ENCODE results near the gene IKBKE. TPM values are rescaled to one million over a fixed set of nuclear protein-coding genes. Genes with fewer than 3 reads are reported as not detected.

Gene IKBKE
- total RNA-seq, 4 donors from 2014 or later, result 4.3 to 8.2 (median 5.6) TPM

DNA sequence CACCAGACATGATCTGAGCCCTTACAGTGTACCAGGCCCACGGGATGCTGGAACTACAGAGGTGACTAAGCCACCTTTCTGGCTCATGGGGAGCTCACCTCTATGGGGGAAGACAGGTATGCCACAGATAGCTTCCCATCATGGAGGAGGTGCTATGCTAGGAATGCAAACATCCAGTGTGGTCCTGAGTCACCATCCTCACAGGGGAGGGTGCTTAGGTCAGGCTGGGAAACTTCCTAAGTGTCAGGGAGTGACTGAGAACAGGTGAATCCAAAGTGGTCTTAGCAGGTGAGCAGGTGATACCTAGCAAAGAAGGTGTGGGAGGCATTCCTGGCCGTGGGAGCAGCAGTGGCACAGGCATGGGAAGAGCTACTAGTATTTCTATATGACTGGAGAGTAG is 28.4 kb downstream of the IKBKE start:
- ATAC-seq (ENCODE audit: low FRiP score), result no peak
- DNase-seq (ENCODE audit: low spot score), result no peak
- TF ChIP-seq, protein P1, sequence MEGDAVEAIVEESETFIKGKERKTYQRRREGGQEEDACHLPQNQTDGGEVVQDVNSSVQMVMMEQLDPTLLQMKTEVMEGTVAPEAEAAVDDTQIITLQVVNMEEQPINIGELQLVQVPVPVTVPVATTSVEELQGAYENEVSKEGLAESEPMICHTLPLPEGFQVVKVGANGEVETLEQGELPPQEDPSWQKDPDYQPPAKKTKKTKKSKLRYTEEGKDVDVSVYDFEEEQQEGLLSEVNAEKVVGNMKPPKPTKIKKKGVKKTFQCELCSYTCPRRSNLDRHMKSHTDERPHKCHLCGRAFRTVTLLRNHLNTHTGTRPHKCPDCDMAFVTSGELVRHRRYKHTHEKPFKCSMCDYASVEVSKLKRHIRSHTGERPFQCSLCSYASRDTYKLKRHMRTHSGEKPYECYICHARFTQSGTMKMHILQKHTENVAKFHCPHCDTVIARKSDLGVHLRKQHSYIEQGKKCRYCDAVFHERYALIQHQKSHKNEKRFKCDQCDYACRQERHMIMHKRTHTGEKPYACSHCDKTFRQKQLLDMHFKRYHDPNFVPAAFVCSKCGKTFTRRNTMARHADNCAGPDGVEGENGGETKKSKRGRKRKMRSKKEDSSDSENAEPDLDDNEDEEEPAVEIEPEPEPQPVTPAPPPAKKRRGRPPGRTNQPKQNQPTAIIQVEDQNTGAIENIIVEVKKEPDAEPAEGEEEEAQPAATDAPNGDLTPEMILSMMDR (IDR thresholded peaks at IDR 0.05), result no peak

- no peak for ATAC-seq (ENCODE audit: low FRiP score)
- DNase-seq (ENCODE audit: low spot score), result no peak
- TF ChIP-seq, protein P1 (IDR thresholded peaks at IDR 0.05), result no peak
Observed at GRCh38 chr1:206500046-206500445, 29.8 kb downstream of the IKBKE start.

DNA sequence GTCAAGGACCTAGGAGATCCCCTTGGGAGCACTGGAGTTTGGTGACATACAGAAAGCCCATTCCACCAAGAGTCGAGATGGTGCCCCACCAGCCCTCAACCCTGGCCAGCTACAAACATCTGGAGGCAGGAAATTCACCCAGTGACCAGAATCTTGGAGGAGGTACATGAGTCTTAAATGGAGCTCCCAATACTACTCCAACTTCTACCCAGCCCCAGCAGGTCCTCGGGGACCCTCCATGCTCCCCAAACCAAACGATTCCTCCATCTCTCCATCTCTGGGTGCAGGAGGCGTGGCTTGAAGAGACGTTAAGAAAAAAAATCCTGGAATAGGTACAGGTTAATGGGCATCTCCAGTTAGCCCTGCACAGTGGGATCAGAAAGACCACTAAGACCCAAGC is 31.6 kb downstream of the IKBKE start:
- TF ChIP-seq, protein P1 (IDR thresholded peaks at IDR 0.05), result no peak
- ATAC-seq (ENCODE audit: low FRiP score) (no peak), DNase-seq (ENCODE audit: low spot score) (no peak)

DNA sequence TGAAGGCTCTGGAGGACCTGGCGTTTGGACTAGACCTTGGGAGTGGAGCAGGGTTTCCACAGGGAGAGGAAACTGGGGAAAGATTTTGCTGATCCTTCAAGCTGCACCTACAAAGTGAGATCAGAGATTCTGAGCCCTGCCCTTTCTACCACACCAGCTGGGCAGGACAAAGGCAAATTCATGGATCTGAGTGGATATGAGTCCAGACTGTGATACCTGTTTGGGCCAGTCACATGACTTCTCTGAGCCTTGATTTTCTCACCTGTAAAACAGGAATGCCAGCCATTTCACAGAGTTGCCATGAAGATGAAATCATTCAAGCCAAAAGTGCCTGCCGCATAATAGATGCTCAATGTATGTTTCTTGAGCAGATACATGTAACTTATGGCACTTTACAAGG is 32.1 kb downstream of the IKBKE start:
- ATAC-seq (ENCODE audit: low FRiP score) (no peak), DNase-seq (ENCODE audit: low spot score) (no peak)
- TF ChIP-seq, protein P1 (IDR thresholded peaks at IDR 0.05), result no peak

DNA sequence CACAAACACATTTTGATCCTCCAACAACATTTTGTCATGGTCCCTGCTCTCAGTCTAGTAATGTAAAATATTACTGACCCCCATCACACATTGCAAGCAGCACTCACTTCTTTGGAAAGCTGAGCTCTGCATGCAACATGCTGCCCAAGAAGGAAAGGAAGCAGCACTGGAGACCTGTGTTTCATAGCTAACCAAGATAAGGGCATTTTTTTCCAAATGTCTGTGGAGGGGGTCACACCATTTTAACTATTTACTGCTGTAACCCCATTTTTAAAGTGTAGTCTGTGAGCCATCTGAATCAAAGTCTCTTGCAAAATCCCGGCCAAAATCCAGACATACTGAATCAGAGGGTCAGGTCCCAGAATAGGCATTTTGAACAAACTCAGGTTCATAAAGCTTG is 32.5 kb downstream of the IKBKE start:
- ATAC-seq (ENCODE audit: low FRiP score) (no peak), DNase-seq (ENCODE audit: low spot score) (no peak)
- TF ChIP-seq, protein P1 (IDR thresholded peaks at IDR 0.05), result no peak

- ATAC-seq (ENCODE audit: low FRiP score), result peak; percentile 62
- DNase-seq (ENCODE audit: low spot score), result no peak
- TF ChIP-seq, protein P1 (IDR thresholded peaks at IDR 0.05), result no peak
Observed at GRCh38 chr1:206503591-206504362, 33.5 kb downstream of the IKBKE start.

DNA sequence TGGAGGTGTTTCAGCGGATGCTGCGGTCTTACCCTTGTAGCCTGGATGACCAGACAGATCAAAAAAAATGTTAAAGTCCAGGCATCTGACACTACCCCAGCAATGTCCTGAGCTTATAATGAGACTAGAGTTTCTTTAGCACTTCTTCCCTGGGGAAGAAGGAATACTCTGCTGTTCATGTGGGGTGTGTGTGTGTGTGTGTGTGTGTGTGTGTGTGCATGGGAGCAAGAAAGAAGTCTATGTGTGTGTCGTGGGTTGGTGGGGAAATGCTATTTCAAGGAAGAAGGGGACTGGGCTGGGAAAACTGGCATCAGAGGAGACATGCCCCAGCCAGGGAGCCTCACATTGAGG is 34.1 kb downstream of the IKBKE start:
- ATAC-seq (ENCODE audit: low FRiP score) (no peak), DNase-seq (ENCODE audit: low spot score) (no peak)
- TF ChIP-seq, protein P1 (IDR thresholded peaks at IDR 0.05), result no peak
